ENCODE measurements around the gene FHOD3. TPM values are rescaled to one million over a fixed set of nuclear protein-coding genes. Genes with fewer than 3 reads are reported as not detected.
"Not testable (repeated sequence)": the region's sequence is repeated elsewhere in the genome, so short reads cannot be mapped to it uniquely, and the experiment has no call there.

FHOD3 gene
- total and polyA plus RNA-seq, 4 donors, result 6.2 to 42.0 (median 20.4) TPM

- 95 to 96% methylated on average over 2 of the region's 2 CpGs for WGBS, 2 donors
Observed at GRCh38 chr18:36543030-36543429, 245.5 kb downstream of the FHOD3 start.

DNA sequence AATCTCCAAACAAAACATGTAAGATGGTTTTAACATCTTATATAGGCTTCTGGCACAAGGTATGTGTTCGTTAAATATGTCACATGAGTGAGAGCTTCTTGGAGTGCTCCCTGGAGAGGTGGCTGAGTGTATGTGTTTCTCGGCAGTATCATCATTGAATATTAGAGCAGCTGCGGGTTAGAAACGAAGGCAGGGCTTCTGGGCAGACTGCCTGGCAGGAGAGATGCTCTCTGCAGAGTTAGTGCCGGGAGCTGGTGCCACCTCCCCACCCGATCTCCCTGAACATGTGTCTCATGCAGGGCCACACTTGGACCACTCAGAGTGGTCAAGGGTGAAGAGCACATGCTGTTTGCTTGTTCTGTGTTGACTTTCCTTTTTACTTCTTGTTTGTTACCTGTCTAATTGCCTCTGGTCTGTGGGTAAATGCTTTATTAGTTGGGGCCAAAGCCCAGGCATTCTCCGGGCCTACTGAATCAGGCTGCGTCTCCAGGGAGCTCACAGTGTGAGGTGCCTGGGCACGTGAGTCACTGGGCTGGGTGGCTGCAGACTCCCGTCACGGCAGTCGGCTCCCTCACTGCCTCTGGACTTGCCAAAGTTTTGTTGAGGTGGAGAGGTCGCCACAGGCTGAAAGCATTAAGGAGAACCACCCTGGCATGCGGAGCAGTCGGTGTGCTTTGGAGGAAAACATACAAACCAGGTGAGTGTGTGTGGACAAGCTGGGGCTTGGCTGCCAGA lies 246.6 kb downstream of the FHOD3 start:
- peak overlapping the region; percentile 23 to 80 for H3K27ac ChIP-seq (ENCODE audit: low read depth in 1 of 2, low read length in 2 of 2)

More at GRCh38 chr18:36543030-36543429, 245.5 kb downstream of the FHOD3 start:
- DNase-seq (no peak), ATAC-seq (ENCODE audit: low FRiP score) (no peak)
- Histone ChIP-seq H3K4me3 (ENCODE audit: low read length in 2 of 2) (no peak overlapping the region), H3K27ac (ENCODE audit: low read depth in 1 of 2, low read length in 2 of 2) (peak overlapping the region in 1 of 2 donors; percentile 80), H3K4me1 (ENCODE audit: control insufficient read depth in 1 of 2, insufficient read depth in 2 of 2, low read length in 2 of 2) (peaks cover 0 to 3% of the 10 kb centered on the region in 2 donors), H3K27me3 (ENCODE audit: control insufficient read depth in 1 of 2, insufficient read depth in 2 of 2, low read length in 1 of 2) (no peaks in the 10 kb centered on the region), H3K9me3 (ENCODE audit: control insufficient read depth, low read length) (no peaks in the 10 kb centered on the region), H3K36me3 (ENCODE audit: control insufficient read depth in 1 of 2, insufficient read depth in 2 of 2, low read length in 1 of 2) (no peaks in the 10 kb centered on the region)
- intact Hi-C loops (cut with DNase I), result no loop called here

GRCh38 chr18:36545821-36546427 lies 248.4 kb downstream of the FHOD3 start:
- WGBS, 2 donors, result 83 to 85% methylated on average over 6 of the region's 6 CpGs
- no peak overlapping the region for H3K27ac ChIP-seq (ENCODE audit: low read depth in 1 of 2, low read length in 2 of 2)
- H3K9me3 ChIP-seq (ENCODE audit: control insufficient read depth, low read length), result no peaks in the 10 kb centered on the region
- intact Hi-C loops (cut with DNase I), result no loop called here
- H3K4me1 ChIP-seq (ENCODE audit: control insufficient read depth in 1 of 2, insufficient read depth in 2 of 2, low read length in 2 of 2), result peaks cover 0 to 3% of the 10 kb centered on the region in 2 donors
- no peaks in the 10 kb centered on the region for H3K36me3 ChIP-seq (ENCODE audit: control insufficient read depth in 1 of 2, insufficient read depth in 2 of 2, low read length in 1 of 2)
- H3K4me3 ChIP-seq (ENCODE audit: low read length in 2 of 2), result no peak overlapping the region
- H3K27me3 ChIP-seq (ENCODE audit: control insufficient read depth in 1 of 2, insufficient read depth in 2 of 2, low read length in 1 of 2), result no peaks in the 10 kb centered on the region
- DNase-seq (no peak), ATAC-seq (ENCODE audit: low FRiP score) (no peak)

More for the DNA sequence above, 246.6 kb downstream of the FHOD3 start:
- DNase-seq (peak; percentile 76 to 89), ATAC-seq (ENCODE audit: low FRiP score) (peak; percentile 70)
- WGBS, 2 donors, result 13 to 24% methylated on average over 15 of the region's 15 CpGs
- intact Hi-C loops (cut with DNase I), result no loop called here
- H3K4me3 ChIP-seq (ENCODE audit: low read length in 2 of 2), result no peak overlapping the region
- H3K4me1 ChIP-seq (ENCODE audit: control insufficient read depth in 1 of 2, insufficient read depth in 2 of 2, low read length in 2 of 2), result peaks cover 0 to 3% of the 10 kb centered on the region in 2 donors
- no peaks in the 10 kb centered on the region for H3K27me3 ChIP-seq (ENCODE audit: control insufficient read depth in 1 of 2, insufficient read depth in 2 of 2, low read length in 1 of 2)
- no peaks in the 10 kb centered on the region for H3K36me3 ChIP-seq (ENCODE audit: control insufficient read depth in 1 of 2, insufficient read depth in 2 of 2, low read length in 1 of 2)
- no peaks in the 10 kb centered on the region for H3K9me3 ChIP-seq (ENCODE audit: control insufficient read depth, low read length)

GRCh38 chr18:36546876-36547275 lies 249.4 kb downstream of the FHOD3 start:
- no peak for DNase-seq
- no peaks in the 10 kb centered on the region for H3K27me3 ChIP-seq (ENCODE audit: control insufficient read depth in 1 of 2, insufficient read depth in 2 of 2, low read length in 1 of 2)
- ATAC-seq (ENCODE audit: low FRiP score), result no peak
- no peaks in the 10 kb centered on the region for H3K4me1 ChIP-seq (ENCODE audit: control insufficient read depth in 1 of 2, insufficient read depth in 2 of 2, low read length in 2 of 2)
- no peaks in the 10 kb centered on the region for H3K9me3 ChIP-seq (ENCODE audit: control insufficient read depth, low read length)
- H3K4me3 ChIP-seq (ENCODE audit: low read length in 2 of 2), result no peak overlapping the region
- 93 to 94% methylated on average over 8 of the region's 8 CpGs for WGBS, 2 donors
- no peak overlapping the region for H3K27ac ChIP-seq (ENCODE audit: low read depth in 1 of 2, low read length in 2 of 2)
- H3K36me3 ChIP-seq (ENCODE audit: control insufficient read depth in 1 of 2, insufficient read depth in 2 of 2, low read length in 1 of 2), result no peaks in the 10 kb centered on the region
- intact Hi-C loops (cut with DNase I), result no loop called here

- H3K9me3 ChIP-seq (ENCODE audit: control insufficient read depth, low read length), result no peaks in the 10 kb centered on the region
- H3K4me3 ChIP-seq (ENCODE audit: low read length in 2 of 2), result no peak overlapping the region
- WGBS, 2 donors, result 94 to 95% methylated on average over 11 of the region's 11 CpGs
- DNase-seq, result no peak
- no peaks in the 10 kb centered on the region for H3K27me3 ChIP-seq (ENCODE audit: control insufficient read depth in 1 of 2, insufficient read depth in 2 of 2, low read length in 1 of 2)
- no peaks in the 10 kb centered on the region for H3K36me3 ChIP-seq (ENCODE audit: control insufficient read depth in 1 of 2, insufficient read depth in 2 of 2, low read length in 1 of 2)
- ATAC-seq (ENCODE audit: low FRiP score), result no peak
- no peak overlapping the region for H3K27ac ChIP-seq (ENCODE audit: low read depth in 1 of 2, low read length in 2 of 2)
- no peaks in the 10 kb centered on the region for H3K4me1 ChIP-seq (ENCODE audit: control insufficient read depth in 1 of 2, insufficient read depth in 2 of 2, low read length in 2 of 2)
- intact Hi-C loops (cut with DNase I), result no loop called here
Observed at GRCh38 chr18:36547544-36547943, 250.0 kb downstream of the FHOD3 start.

GRCh38 chr18:36551274-36551673 lies 253.8 kb downstream of the FHOD3 start:
- H3K27me3 ChIP-seq (ENCODE audit: control insufficient read depth in 1 of 2, insufficient read depth in 2 of 2, low read length in 1 of 2); H3K9me3 ChIP-seq (ENCODE audit: control insufficient read depth, low read length); intact Hi-C loops (cut with DNase I); H3K4me3 ChIP-seq (ENCODE audit: low read length in 2 of 2); H3K4me1 ChIP-seq (ENCODE audit: control insufficient read depth in 1 of 2, insufficient read depth in 2 of 2, low read length in 2 of 2); H3K27ac ChIP-seq (ENCODE audit: low read depth in 1 of 2, low read length in 2 of 2); ATAC-seq (ENCODE audit: low FRiP score); H3K36me3 ChIP-seq (ENCODE audit: control insufficient read depth in 1 of 2, insufficient read depth in 2 of 2, low read length in 1 of 2); DNase-seq: not testable (repeated sequence)
- 92 to 95% methylated on average over 1 of the region's 1 CpG for WGBS, 2 donors

GRCh38 chr18:36558234-36558633 lies 260.7 kb downstream of the FHOD3 start:
- WGBS, 2 donors, result 76 to 91% methylated on average over 1 of the region's 1 CpG
- no peaks in the 10 kb centered on the region for H3K27me3 ChIP-seq (ENCODE audit: control insufficient read depth in 1 of 2, insufficient read depth in 2 of 2, low read length in 1 of 2)
- DNase-seq (no peak), ATAC-seq (ENCODE audit: low FRiP score) (no peak)
- H3K27ac ChIP-seq (ENCODE audit: low read depth in 1 of 2, low read length in 2 of 2), result no peak overlapping the region
- H3K9me3 ChIP-seq (ENCODE audit: control insufficient read depth, low read length), result no peaks in the 10 kb centered on the region
- H3K4me3 ChIP-seq (ENCODE audit: low read length in 2 of 2), result no peak overlapping the region
- H3K36me3 ChIP-seq (ENCODE audit: control insufficient read depth in 1 of 2, insufficient read depth in 2 of 2, low read length in 1 of 2), result peaks cover 0 to 2% of the 10 kb centered on the region in 2 donors
- no peaks in the 10 kb centered on the region for H3K4me1 ChIP-seq (ENCODE audit: control insufficient read depth in 1 of 2, insufficient read depth in 2 of 2, low read length in 2 of 2)
- intact Hi-C loops (cut with DNase I), result no loop called here

GRCh38 chr18:36559149-36559857 lies 261.8 kb downstream of the FHOD3 start:
- DNase-seq (no peak), ATAC-seq (ENCODE audit: low FRiP score) (no peak)
- H3K9me3 ChIP-seq (ENCODE audit: control insufficient read depth, low read length), result no peaks in the 10 kb centered on the region
- H3K27me3 ChIP-seq (ENCODE audit: control insufficient read depth in 1 of 2, insufficient read depth in 2 of 2, low read length in 1 of 2), result no peaks in the 10 kb centered on the region
- H3K36me3 ChIP-seq (ENCODE audit: control insufficient read depth in 1 of 2, insufficient read depth in 2 of 2, low read length in 1 of 2), result peaks cover 0 to 2% of the 10 kb centered on the region in 2 donors
- intact Hi-C loops (cut with DNase I), result no loop called here
- H3K27ac ChIP-seq (ENCODE audit: low read depth in 1 of 2, low read length in 2 of 2), result no peak overlapping the region
- WGBS, 2 donors, result 85 to 90% methylated on average over 8 of the region's 8 CpGs
- H3K4me1 ChIP-seq (ENCODE audit: control insufficient read depth in 1 of 2, insufficient read depth in 2 of 2, low read length in 2 of 2), result no peaks in the 10 kb centered on the region
- no peak overlapping the region for H3K4me3 ChIP-seq (ENCODE audit: low read length in 2 of 2)
